ENCODE results near the gene LIPC.

DNA sequence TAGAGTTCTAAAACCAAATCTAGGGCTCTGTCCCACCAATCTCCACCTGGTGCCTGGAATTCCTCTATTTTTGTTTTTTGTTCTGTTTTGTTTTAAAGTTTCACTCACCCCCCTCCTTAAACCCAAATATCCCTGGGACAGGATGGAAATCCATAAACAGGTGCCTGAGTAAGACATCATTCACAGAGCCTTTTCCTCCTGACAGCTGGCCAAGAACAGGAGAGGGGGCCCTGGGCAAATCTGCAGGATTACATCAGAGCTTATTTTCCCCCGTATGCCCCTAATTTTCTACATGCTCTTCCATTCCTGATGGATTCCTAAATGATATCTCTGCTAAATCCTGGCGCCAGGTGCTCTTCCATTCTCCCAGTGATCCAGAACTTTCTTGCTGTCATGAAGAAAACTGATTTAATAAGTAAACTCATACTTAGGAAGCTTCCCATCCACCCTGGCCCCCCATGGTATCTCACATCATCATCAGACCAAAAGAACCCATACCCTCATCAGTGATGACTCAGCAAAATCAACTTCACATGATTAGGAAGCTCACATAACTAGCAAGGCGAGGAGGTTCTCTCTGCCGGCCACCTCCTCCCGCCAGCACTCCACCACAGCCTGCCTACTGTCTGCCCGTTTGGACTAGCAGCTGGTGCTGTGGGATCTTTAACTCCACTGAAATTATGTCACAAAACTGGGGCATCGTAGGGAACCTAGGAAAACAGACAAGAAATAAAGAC is 61.0 kb downstream of the LIPC start:
- TF ChIP-seq EZH2phosphoT487 (IDR thresholded peaks at IDR 0.05; ENCODE audit: insufficient read depth, low read depth) (no peak), EZH2 (IDR thresholded peaks at IDR 0.05; ENCODE audit: insufficient read depth, poor library complexity, severe bottlenecking) (no peak)

Measured in GM23248 (cell line).